Measurements from ENCODE around the gene COL24A1.
A peak's percentile ranks its signal among the peaks of the same experiment; 100 is the strongest.

Gene COL24A1

DNA sequence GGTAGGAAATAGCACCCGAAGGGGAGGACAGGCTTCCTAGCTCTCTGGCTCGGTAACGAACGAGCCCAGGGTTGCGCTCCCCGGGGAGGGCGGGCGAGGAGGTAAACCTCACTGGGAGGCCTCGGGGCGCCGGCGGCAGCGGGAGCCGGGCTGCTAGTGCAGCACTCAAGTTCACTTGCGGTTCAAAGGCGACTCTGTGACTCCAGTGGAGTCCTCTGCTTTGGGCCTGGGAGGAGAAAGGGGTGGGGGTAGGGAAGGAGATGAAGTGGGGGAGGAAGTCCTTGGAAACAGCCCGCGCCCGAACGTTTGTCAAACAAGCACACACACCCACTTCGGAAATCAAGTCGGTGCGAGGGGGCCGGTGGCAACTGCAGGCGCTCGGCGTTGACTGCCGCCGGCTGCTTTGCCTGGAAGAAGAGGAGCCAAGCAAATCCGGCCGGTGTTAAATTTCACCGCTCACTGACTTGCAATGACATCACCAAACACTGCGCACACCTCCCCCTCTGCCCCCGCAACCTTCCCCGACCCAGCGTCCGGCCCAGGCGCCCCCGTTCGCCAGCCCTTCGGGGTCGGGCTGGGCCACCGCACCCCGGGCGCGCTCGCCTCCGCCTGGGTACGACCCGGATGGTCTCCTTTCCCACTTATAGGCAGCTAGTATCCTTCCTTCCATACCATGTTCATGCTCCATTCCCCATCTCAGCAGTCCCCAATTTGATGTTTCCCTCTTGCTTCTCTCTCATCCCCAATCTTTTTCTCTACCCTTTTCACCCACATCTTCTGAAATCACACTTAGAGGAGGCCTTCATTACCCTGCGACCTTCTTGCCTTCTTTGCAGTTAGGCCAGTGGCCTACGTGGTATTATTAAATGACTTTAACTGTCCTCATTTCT lies at the start of gene COL24A1:
COL24A1 (minus strand) TSS at position 207 of the 890 bp plus-strand sequence. CDS start 376 bp downstream, outside the sequence.
- DNase-seq, result no peak

DNA sequence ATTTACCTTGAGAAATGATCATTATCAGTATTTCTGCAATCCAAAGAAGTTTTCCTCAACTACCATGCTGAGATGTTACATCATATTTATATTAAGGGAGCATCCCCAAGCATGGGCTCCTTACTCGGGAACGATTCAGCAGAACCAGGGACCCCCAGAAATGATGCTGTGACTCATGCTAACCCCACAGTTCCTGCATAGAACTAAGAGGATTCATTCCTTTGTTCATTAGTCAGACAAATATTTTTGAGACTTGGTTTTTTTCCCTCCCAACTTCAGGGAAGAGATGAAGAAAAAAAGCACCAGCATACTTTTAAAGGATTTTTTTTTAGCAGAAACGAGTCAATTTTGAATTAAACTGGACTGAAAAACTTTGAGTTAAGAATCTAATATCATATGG lies 49.2 kb upstream of the COL24A1 start:
- no peak for DNase-seq

DNA sequence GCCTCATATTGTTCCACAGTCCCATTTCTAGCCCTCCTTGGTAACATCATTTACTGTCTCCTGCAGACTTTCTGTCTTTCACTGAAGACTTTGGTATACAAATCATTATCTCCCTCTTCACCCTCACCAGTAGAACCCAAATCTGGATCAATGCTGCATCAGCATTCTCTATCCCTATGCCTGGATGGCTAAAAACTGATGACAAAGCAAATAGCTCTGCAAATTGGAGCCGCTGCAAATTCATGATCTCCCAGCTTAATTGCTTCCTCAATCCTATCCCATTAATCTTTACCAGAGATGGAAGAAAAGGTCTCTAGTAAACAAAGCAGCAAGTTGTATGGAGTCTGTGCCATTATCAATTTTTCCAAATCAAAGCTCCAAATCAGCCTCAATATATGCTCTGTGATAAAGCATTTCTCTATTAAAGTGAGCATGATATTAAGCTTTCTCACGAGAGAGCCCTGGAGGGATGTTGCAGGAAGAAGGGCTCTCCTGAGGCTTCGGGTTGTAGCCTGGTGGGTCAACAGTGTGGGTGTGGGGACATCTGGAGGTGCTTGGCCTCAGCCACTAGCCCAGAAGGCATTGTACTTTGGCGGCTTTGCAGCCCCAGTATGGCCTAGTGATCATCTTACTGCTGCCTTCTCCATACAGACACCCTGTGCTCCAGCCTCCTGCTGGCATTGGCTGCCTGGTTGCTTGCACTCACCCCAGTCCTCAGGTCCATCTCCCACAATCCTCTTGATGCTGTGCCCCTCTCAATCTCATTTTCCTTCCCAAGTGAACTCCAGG lies 46.2 kb upstream of the COL24A1 start:
- no peak for DNase-seq

DNA sequence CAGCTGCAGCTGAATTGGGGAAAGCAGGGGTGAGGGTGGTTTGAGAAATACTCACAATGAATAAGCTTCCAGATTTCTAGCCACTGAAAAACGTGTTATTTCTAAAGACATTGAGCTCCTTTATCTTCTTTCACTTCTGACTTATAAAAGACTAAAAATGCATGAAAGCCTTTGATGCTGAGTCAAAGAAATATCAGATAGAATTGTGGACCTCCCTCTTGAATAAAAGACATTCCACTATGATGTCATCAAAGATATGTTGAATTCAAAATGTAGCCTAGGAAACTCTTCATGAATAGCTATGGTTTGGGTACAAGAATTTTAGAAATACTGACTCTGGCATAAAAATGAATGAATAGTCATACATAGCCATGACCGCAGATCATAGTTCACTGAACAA lies 44.7 kb upstream of the COL24A1 start:
- DNase-seq, result no peak

DNA sequence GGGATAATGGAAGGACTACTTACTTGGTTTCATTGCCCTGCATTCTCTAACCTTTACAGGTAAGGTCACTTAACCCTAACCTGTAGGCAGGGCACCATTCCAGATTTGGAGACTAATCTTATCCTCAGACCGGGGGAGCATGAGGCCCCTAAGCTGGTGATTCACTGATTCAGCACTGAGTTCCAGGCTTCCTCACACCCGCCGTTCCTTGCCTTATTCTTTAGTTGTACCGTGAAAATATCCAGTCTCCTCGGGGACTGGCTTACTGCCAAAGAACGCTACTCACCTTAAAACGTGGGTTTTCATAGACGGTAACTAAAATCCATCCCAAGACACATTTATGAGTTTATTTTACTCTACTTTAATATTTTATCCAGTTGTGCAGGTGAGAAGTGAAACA lies 44.3 kb upstream of the COL24A1 start:
- DNase-seq, result no peak

DNA sequence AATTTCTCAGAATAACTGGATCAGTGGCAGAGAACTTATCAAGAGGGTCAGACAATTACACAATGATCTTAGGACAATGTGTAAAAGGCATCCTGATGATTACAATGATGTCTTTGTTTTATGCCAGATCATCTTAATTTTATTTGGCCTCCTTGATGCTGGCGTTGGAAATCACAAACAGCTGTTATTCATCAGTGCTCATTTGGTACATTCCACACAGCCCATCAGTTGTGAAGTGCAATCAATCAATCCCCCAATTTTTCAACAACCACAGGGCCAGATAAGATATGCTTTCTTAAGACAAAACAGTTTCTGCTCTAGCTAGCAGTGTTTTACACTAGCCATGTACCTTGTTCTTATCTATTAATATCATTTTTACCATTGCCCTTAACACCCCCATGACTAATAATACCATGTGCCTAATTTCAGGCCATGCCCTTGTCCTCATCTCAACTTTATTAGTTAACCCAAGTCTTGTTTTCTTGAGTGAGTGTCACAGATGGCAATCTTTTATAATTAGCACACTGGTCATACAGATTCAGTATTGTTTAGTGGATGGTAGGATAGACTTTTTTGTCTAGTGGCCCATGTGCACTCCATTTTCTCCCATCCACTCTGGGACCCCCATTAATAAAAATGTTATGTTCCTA lies 40.8 kb upstream of the COL24A1 start:
- DNase-seq, result no peak

DNA sequence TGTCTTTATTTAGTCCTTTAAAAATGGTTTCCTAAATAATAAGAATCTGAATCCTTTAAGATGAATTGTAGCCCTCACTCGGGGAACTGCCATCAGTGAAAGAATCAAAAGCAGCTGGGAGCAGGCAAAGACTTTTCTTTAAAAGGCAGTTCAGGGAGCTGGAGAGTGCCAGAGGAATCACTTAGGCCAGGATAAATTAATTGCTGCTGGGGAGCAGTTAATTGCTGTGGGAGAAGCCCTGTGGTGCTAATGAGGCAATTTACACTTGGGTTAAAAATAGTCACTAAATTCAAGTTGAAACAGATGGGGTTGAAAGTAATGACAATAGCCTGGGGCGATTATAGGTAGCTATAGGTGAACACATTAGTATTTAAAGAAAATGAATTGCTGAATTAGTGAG lies 38.7 kb upstream of the COL24A1 start:
- no peak for DNase-seq

DNA sequence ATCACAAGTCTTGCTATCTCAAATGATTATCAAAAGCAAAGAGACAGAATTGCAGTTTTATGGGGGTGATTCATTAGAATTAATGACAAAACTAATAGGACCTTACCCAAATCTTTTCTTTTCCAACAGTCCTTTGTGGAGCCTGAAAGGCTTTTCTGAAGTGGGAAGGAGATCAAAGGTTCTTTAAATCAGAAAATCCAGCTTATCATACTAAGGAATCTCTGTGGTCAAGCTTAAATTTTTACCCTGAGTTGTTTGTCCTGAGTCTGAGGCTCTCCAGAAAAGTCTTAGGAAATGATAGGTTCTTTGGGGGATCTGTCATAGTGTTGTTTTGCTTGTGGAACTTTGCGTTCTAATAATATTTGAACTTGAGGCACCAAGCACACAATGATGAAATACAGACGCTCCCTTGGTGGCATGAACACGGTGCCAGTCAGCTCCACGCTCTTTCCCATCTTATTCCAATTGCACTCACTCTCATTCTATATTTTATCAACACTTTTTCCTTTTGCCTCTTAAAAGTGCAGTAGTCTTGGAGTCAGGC lies 38.0 kb upstream of the COL24A1 start:
- no peak for DNase-seq

DNA sequence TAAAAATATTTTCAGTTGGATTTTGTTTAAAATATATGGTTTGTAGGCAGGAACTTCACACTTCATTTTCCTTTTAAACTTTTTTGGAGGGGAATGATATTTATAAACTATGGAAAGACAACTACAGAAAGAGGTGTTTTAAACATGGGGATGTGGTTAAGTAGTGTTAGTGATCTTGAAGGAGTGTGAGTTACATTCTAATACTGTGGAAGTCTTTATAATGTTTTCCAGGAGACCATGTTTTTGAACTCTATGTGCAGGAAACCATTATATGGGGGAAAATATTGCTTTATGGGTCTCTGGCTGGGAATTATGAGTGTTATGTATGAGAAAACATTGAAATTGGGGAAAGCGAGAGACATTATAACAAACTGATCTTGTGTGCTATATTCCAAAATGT lies 35.8 kb upstream of the COL24A1 start:
- no peak for DNase-seq

DNA sequence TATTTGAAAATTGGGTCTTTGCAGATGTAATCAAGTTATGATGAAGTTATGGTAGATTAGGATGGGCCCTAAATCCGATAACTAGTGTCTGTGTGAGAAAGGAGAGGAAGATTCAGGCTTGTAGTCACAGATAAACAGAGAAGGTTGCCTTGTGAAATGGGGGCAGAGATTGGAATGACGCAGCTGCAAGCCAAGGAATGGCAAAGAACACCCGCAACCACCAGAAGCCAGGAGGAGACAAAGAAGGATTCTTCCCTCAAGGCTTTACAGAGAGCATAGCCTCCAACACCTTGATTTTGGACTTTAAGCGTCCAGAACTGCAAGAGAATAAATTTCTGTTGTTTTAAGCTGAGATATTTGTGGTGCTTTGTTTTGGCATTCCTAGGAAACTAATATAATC lies 35.4 kb upstream of the COL24A1 start:
- DNase-seq, result no peak

DNA sequence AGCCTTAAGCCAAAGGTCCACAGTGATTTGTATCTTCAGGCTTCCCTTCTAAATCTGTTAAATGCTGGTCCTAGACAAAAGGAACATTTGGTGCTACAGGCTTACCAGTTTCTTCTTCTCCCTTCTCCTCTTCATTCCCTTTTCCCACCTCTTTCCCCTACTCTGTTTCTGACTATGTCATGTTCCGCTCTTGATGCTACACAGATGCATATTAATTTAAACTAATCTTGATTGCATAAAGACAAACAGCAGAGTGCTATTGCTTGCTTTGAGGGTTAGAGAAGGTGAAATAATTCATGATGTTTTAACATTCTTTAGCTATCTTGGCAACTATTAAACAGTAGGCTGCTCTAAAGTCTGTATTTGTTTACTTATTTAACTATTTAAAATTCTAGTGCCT lies 34.3 kb upstream of the COL24A1 start:
- DNase-seq, result no peak

DNA sequence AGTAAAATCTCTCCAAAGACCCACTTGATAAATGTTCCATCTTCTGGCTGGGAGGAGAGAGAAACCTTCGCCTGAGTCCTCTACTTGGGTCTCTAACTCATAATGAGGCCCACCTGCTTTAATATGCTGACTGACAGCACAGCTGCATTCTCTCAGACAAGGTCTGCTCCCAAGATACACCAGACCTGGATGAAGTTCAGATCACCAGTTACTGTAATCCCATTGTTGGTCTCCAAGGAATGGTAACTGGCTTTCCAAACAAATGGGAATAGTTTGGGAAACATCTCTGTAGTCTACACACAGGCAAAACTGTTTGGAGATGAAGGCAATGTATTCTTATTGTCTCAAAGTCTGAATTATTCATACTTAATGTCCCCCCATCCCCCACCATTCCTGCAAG lies 27.9 kb upstream of the COL24A1 start:
- DNase-seq, result no peak

DNA sequence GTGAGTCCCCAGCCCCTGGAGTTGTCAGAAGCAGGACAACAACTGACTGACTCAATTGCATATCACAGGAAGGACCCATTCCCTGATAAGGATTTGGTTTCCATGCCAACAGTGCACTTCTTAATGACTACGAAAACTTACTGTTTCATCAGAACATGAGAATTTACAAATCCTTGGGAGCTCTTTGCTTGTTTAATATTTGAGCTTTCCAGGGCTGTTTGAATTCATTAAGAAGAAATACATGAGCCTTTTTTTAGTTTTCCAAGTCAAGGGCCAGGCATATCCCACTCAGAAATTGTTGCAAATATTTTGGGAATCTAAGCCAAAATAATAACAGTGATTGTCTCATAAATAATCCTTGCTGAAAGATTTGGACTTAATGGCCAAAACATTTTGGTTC lies 27.2 kb upstream of the COL24A1 start:
- DNase-seq, result no peak

DNA sequence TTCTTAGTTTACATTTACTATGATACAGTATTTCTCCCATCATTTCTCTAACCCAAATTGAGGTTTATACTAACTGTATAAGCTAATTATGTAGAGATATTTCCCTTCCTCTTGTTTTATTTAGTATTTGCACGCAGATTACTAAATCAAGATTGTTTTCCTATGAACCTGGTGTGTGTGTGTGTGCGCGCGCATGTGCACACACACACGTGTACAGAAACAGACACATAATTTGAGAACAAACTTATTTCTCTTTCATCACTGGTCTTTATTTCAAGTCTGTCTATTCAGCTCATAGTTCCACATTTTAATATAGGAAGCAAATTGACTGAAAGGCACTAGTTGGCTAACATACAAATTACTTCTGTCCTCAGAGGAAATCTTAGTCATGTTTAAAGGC lies 19.7 kb upstream of the COL24A1 start:
- DNase-seq, result no peak

DNA sequence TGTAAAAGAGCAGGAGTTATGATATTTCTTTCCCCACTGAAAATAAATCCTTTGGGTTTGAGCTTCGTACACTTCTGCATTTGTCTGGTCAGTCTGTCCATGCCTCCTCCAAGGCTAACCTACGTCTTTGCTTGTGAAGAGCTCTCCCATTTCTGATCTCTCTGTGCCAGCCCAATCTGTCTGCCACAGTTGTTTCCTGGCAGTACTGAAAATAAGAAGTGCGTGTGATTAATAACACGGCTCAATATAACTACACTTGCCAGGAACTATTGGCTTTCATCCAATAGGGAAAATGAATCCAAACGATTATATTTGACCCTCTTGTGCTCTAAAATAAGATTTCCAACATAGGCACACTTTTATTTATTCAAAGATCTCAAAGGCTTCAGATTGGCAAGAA lies 19.2 kb upstream of the COL24A1 start:
- DNase-seq, result no peak

DNA sequence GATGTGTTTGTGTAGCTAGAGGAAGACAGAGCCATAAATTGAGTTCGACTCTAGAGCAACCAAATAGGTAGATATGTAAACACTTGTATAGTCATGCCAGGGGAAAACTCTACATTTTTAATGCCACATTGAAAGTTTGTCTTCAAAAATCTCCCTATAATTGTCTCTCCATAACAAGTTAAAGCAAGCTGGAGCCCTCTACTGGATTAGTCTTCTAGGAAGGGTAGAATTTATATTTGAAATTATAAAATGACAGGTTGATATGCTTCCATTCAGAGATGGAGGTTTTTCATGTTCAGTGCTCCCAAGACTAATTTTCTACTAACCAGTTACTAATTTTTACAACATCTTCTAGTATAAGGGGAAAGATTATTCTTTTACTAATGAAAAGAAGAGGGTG lies 13.1 kb upstream of the COL24A1 start:
- DNase-seq, result no peak

DNA sequence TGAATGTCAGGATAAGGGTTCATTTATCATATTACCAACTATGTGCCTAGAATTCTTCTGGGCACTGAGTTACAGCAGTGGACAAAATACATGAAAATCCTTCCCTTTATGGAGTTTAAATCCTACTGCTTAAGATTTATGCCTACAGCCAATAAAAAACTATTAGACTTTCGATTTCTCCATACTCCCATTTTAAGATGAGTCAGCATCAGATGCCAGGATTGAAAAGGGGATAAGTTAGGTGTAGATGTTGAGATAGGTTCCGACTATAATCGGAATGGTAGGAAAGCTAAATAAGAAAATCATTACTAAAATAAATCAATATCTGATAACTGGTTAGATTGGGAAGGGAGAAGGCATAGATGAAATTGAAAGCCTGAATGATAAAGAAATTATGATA lies 3.2 kb upstream of the COL24A1 start:
- DNase-seq, result no peak

DNA sequence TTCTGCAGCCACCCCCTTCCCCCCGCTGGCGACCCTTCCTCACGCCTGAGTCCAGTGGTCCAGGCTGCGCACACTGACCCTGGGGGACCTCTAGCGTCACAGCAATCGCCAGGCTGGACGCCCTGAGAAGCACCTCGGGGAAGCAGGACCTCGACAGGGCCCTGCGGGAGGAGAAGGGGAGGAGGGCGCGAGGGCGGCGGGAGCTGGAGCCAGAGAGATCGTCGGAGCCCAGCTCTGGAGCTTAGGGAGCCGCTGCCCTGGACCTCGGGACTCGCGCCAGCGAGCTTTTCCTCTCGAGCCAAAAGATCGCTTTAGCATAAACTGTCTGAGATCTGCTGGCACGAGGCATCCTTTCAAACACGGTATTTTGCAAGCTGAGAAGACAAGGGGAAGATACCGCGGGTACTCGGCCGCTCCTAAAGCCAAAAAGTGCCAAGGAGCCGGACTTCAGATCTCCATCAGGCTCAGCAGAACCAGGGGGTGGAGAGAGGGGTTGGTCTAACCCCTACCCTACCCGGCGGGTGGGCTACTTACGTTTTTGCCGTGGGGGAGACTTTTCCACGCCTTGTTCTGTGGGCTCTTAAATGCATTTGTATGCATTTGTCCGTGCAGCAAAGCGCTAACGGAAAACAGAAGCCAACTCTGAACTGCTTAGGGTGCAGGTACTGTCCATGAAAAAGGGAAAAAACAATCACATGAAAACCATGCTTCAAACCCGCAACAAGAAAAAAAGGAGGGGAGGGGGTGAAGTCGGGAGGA lies 586 bp downstream of the COL24A1 start:
- DNase-seq, result peak; percentile 35

DNA sequence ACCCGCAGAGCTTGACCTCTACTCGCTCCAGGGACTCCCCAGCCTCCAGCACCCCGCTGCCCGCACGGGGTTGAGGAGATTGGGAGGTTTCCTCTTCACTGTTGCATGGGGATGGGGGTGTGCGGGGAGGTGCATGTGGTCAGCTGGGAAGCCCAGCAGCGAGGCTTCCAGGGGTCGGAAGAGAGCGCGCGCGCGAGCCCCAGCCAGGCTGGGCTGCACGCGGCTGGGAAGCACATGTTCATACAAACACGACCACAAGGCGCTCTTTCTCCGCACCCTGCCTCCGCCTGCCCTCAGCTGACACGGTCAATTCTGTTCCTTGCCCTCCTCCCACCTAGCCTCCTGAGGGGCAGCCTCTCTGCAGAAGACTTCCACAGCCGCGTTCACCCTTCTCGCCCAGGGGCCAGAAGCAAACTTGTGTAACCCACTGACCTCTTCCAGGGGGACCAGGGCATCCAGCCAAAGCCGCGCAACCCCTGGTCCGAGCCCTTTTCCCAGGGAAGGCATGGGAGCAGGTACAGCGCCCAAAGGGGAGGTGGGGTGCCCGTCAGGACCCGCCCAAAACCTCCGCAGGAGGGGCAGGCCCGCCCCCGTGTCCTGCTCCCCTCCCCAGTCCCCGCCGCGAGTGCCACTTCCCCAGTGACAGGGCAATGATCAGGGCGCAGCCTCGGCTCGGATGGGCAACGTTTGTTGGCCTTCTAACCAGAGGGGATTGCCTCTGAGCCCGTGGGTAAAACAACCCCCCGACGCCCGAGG lies 1.3 kb downstream of the COL24A1 start:
- no peak for DNase-seq

DNA sequence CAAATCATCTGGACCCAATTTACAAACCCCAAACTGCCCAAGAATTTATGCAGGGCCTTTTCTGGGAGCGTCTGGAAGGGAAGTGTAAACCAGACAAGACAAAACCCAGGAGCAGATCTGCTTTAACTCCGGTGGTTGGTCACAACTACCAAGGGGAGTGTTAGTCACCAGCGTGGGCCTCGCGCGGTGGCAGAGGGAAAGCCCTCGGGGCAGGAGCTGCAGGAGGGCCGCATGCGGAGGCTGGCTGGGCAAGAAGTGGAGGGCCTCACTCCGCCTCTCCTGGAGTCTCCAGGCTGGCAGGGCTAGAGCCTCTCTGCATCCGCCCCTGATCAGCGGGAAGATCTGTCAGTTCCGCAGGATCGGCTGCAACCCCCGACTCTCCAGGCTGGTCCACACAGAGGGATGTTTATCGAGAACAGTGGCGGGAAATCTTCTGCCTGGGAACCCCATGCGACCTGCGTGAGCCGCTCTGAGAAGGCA lies 2.0 kb downstream of the COL24A1 start:
- DNase-seq, result no peak

DNA sequence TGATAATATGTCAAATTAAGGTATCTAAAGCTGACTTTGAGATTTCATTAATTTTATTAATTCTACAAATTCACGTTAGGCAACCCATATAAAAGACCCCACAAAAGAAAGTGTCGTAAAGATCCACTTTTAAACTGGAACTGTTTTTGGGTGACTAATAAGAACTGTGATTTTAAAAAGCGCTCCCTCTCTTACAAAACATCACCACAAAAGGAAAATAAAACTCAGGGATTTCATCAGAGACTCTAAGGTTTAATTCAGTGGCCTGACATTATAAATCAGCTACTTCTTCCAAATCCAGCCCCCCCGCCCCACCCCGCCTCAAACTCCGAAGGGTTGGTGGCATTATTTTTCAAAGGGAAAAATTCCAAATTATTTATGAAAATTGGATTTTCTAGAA lies 2.7 kb downstream of the COL24A1 start:
- no peak for DNase-seq

DNA sequence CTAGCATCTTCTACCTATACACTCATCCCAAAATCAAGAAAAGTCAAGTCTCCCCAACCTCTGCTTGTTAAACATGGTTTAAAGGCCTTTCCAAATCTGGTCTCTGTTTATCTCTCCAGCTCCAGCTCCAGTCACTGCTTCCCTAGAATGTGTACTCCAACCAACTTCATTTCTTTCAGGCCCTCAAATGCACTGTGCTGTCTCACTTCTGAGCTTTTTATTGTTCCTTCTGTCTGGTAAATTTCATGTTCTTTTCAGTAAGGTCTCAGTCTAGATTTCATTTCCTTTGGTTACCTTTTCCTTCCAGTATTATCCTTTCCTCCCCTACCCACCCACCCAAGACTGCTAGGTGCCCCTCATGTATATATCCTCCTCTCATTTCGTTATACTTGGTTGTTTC lies 3.7 kb downstream of the COL24A1 start:
- DNase-seq, result no peak

All from KG1 (cell line).